Measurements from ENCODE around the gene LAMA3.

The LAMA3 gene

GRCh38 chr18:23930002-23930401 is 240.7 kb downstream of the LAMA3 start:
- TF ChIP-seq ZNF274 (IDR thresholded peaks at IDR 0.05; ENCODE audit: low read depth, low read length) (no peak), YY1 (IDR thresholded peaks at IDR 0.05; ENCODE audit: insufficient read depth, insufficient read length) (no peak), SUZ12 (IDR thresholded peaks at IDR 0.05; ENCODE audit: extremely low read depth, insufficient read depth, insufficient read length) (no peak)
- H3K36me3 ChIP-seq (ENCODE audit: insufficient read depth, insufficient read length, low read length) = no peaks in the 10 kb centered on the region
- H3K9ac ChIP-seq (ENCODE audit: insufficient read length, low read depth) = no peak overlapping the region
- H3K4me3 ChIP-seq (ENCODE audit: insufficient read length, low read depth) = no peak overlapping the region
- no peaks in the 10 kb centered on the region for H3K9me3 ChIP-seq (ENCODE audit: insufficient read depth, low read length)
- no peaks in the 10 kb centered on the region for H3K27me3 ChIP-seq (ENCODE audit: insufficient read depth, insufficient read length)
- H3K4me1 ChIP-seq (ENCODE audit: insufficient read depth, insufficient read length) = no peaks in the 10 kb centered on the region
- DNase-seq (ENCODE audit: low read depth, low spot score) = no peak

GRCh38 chr18:23932385-23933067 is 243.3 kb downstream of the LAMA3 start:
- Histone ChIP-seq H3K27me3 (ENCODE audit: insufficient read depth, insufficient read length) (no peaks in the 10 kb centered on the region), H3K4me3 (ENCODE audit: insufficient read length, low read depth) (no peak overlapping the region), H3K9ac (ENCODE audit: insufficient read length, low read depth) (no peak overlapping the region), H3K36me3 (ENCODE audit: insufficient read depth, insufficient read length, low read length) (no peaks in the 10 kb centered on the region), H3K9me3 (ENCODE audit: insufficient read depth, low read length) (no peaks in the 10 kb centered on the region), H3K4me1 (ENCODE audit: insufficient read depth, insufficient read length) (no peaks in the 10 kb centered on the region)
- DNase-seq (ENCODE audit: low read depth, low spot score) = no peak
- TF ChIP-seq SUZ12 (IDR thresholded peaks at IDR 0.05; ENCODE audit: extremely low read depth, insufficient read depth, insufficient read length) (no peak), YY1 (IDR thresholded peaks at IDR 0.05; ENCODE audit: insufficient read depth, insufficient read length) (no peak), ZNF274 (IDR thresholded peaks at IDR 0.05; ENCODE audit: low read depth, low read length) (no peak)

GRCh38 chr18:23933407-23933806 is 244.2 kb downstream of the LAMA3 start:
- Histone ChIP-seq H3K4me1 (ENCODE audit: insufficient read depth, insufficient read length) (no peaks in the 10 kb centered on the region), H3K9ac (ENCODE audit: insufficient read length, low read depth) (no peak overlapping the region), H3K27me3 (ENCODE audit: insufficient read depth, insufficient read length) (no peaks in the 10 kb centered on the region), H3K36me3 (ENCODE audit: insufficient read depth, insufficient read length, low read length) (no peaks in the 10 kb centered on the region), H3K9me3 (ENCODE audit: insufficient read depth, low read length) (no peaks in the 10 kb centered on the region), H3K4me3 (ENCODE audit: insufficient read length, low read depth) (no peak overlapping the region)
- DNase-seq (ENCODE audit: low read depth, low spot score) = no peak
- no peak for TF ChIP-seq YY1 (IDR thresholded peaks at IDR 0.05; ENCODE audit: insufficient read depth, insufficient read length)
- TF ChIP-seq ZNF274 (IDR thresholded peaks at IDR 0.05; ENCODE audit: low read depth, low read length) = no peak
- no peak for TF ChIP-seq SUZ12 (IDR thresholded peaks at IDR 0.05; ENCODE audit: extremely low read depth, insufficient read depth, insufficient read length)

- no peak for TF ChIP-seq YY1 (IDR thresholded peaks at IDR 0.05; ENCODE audit: insufficient read depth, insufficient read length)
- TF ChIP-seq SUZ12 (IDR thresholded peaks at IDR 0.05; ENCODE audit: extremely low read depth, insufficient read depth, insufficient read length) = no peak
- no peak for TF ChIP-seq ZNF274 (IDR thresholded peaks at IDR 0.05; ENCODE audit: low read depth, low read length)
- H3K9ac ChIP-seq (ENCODE audit: insufficient read length, low read depth) = no peak overlapping the region
- DNase-seq (ENCODE audit: low read depth, low spot score) = no peak
- H3K27me3 ChIP-seq (ENCODE audit: insufficient read depth, insufficient read length) = no peaks in the 10 kb centered on the region
- H3K4me3 ChIP-seq (ENCODE audit: insufficient read length, low read depth) = no peak overlapping the region
- H3K9me3 ChIP-seq (ENCODE audit: insufficient read depth, low read length) = no peaks in the 10 kb centered on the region
- H3K36me3 ChIP-seq (ENCODE audit: insufficient read depth, insufficient read length, low read length) = no peaks in the 10 kb centered on the region
- H3K4me1 ChIP-seq (ENCODE audit: insufficient read depth, insufficient read length) = no peaks in the 10 kb centered on the region
These were observed 245.0 kb downstream of the LAMA3 start for GRCh38 chr18:23934252-23934651.

GRCh38 chr18:23934863-23935262 is 245.6 kb downstream of the LAMA3 start:
- no peaks in the 10 kb centered on the region for H3K36me3 ChIP-seq (ENCODE audit: insufficient read depth, insufficient read length, low read length)
- H3K4me3 ChIP-seq (ENCODE audit: insufficient read length, low read depth) = no peak overlapping the region
- H3K9ac ChIP-seq (ENCODE audit: insufficient read length, low read depth) = no peak overlapping the region
- no peaks in the 10 kb centered on the region for H3K4me1 ChIP-seq (ENCODE audit: insufficient read depth, insufficient read length)
- H3K9me3 ChIP-seq (ENCODE audit: insufficient read depth, low read length) = no peaks in the 10 kb centered on the region
- TF ChIP-seq ZNF274 (IDR thresholded peaks at IDR 0.05; ENCODE audit: low read depth, low read length) (no peak), SUZ12 (IDR thresholded peaks at IDR 0.05; ENCODE audit: extremely low read depth, insufficient read depth, insufficient read length) (no peak), YY1 (IDR thresholded peaks at IDR 0.05; ENCODE audit: insufficient read depth, insufficient read length) (no peak)
- no peaks in the 10 kb centered on the region for H3K27me3 ChIP-seq (ENCODE audit: insufficient read depth, insufficient read length)
- DNase-seq (ENCODE audit: low read depth, low spot score) = no peak

- Histone ChIP-seq H3K9ac (ENCODE audit: insufficient read length, low read depth) (no peak overlapping the region), H3K4me1 (ENCODE audit: insufficient read depth, insufficient read length) (no peaks in the 10 kb centered on the region), H3K9me3 (ENCODE audit: insufficient read depth, low read length) (no peaks in the 10 kb centered on the region), H3K36me3 (ENCODE audit: insufficient read depth, insufficient read length, low read length) (no peaks in the 10 kb centered on the region), H3K4me3 (ENCODE audit: insufficient read length, low read depth) (no peak overlapping the region), H3K27me3 (ENCODE audit: insufficient read depth, insufficient read length) (no peaks in the 10 kb centered on the region)
- TF ChIP-seq ZNF274 (IDR thresholded peaks at IDR 0.05; ENCODE audit: low read depth, low read length) = no peak
- TF ChIP-seq SUZ12 (IDR thresholded peaks at IDR 0.05; ENCODE audit: extremely low read depth, insufficient read depth, insufficient read length) = no peak
- TF ChIP-seq YY1 (IDR thresholded peaks at IDR 0.05; ENCODE audit: insufficient read depth, insufficient read length) = no peak
- DNase-seq (ENCODE audit: low read depth, low spot score) = no peak
These were observed 246.6 kb downstream of the LAMA3 start for GRCh38 chr18:23935804-23936203.

GRCh38 chr18:23936381-23936958 is 247.2 kb downstream of the LAMA3 start:
- Histone ChIP-seq H3K4me3 (ENCODE audit: insufficient read length, low read depth) (no peak overlapping the region), H3K9ac (ENCODE audit: insufficient read length, low read depth) (no peak overlapping the region), H3K36me3 (ENCODE audit: insufficient read depth, insufficient read length, low read length) (no peaks in the 10 kb centered on the region), H3K27me3 (ENCODE audit: insufficient read depth, insufficient read length) (no peaks in the 10 kb centered on the region), H3K4me1 (ENCODE audit: insufficient read depth, insufficient read length) (no peaks in the 10 kb centered on the region), H3K9me3 (ENCODE audit: insufficient read depth, low read length) (no peaks in the 10 kb centered on the region)
- TF ChIP-seq YY1 (IDR thresholded peaks at IDR 0.05; ENCODE audit: insufficient read depth, insufficient read length) = no peak
- no peak for DNase-seq (ENCODE audit: low read depth, low spot score)
